Measurements from ENCODE around the gene RPTOR.

The RPTOR gene

DNA sequence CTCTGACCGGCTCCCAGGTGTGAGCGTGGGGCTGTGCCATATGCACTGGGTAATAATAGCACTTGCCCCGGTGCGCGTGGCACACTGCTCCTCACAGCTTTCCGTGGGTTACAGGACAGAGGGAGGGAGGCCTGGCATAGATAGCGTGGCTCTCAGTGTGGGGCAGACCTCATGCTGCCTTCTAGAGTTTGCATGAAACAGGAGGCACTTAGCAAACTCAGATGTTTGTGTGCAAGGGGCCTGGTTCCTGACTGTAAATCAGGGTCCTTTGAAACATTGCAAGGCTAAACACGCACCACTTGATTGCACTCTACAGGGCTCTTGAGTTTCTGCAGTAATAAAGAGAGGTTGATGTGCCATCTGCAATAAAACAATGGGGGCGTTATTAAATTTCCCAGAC is 101.7 kb downstream of the RPTOR start:
- DNase-seq: no peak

DNA sequence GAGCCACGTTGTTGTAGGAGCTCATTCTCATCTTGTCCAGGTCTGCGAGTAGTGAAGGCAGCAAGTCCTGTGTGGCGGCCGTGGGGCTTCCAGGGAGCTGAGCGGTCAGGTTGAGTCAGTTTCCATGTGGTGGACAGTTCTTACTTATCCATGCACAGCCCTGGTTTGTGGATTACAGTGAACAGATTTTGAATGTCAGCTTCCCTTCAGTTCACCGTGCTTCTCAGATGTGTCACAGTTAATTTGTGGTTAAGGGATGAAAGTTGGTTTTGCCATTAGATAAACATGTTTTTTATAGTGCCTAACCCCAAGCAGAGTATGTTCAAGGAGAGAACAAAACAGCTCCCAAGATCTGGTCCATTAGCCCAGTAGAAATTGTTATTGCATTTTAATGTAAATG is 103.1 kb downstream of the RPTOR start:
- no peak for DNase-seq

DNA sequence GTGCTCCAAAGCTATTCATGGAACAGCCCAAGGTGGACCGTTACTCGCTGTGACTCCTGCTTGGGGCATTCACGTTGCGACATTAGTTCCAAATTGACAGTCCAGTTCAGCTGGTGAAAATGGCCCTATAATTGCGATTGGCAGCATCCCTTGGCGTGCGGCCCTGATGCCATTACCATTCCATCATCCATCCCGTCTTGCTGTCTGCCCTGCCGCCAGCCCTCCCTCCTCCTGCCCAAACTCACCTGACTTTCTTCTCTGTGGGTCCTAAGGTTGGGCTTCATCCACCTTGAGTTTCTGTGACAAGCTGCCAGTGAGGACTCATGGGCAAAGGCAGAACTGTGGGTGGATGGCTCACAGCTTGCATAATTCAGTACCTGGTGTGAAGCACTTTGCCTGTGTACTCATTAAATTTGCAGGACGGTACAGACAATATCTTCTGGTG is 104.6 kb downstream of the RPTOR start:
- DNase-seq: no peak

DNA sequence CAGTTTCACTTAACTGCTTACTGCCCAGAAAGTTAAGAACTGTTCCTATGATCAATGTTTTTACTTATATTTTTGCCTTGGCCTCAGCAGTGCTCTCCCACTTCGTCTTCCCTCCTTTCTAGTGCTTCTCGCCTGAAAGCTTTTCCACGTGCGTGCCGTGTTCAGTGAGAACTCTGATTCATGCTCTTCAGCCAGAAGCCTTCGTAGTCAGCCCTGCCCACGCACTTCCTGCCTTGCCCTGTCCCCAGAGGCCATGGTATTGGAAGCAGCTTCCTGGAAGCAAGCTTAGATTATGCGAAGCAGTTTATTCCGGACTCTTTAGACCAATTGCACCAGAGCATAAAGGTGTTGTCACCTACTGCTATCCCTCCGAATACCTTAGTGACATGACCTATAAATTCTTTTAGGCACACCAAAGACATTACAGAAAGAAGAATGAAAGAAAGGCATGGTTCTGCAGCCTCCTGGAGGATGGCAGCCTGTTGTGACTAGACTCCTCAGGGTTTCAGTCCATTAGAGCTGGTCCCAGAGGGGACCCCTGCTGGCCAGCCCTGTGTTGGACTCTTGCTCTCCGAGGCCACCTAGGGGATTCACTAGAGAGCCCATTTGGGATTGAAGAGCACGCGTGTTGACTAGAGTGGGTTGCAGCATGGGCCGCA is 105.2 kb downstream of the RPTOR start:
- DNase-seq: no peak

DNA sequence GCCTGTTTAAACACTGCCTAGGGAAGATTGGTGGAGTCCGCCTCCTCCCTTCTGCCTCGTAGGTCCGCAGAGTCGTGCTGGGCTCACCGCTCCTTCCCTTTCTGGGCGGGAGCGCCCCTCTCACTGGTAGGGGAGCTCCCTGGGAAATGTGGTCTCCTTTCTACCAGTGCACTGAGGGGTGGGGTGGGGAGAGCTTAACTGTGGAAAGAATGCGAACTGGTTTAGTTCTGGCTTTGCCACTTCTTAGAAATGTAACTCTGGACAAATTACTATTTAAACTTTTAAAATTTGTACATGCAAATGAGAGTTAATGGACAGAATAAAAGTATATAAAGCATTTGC is 105.7 kb downstream of the RPTOR start:
- no peak for DNase-seq

DNA sequence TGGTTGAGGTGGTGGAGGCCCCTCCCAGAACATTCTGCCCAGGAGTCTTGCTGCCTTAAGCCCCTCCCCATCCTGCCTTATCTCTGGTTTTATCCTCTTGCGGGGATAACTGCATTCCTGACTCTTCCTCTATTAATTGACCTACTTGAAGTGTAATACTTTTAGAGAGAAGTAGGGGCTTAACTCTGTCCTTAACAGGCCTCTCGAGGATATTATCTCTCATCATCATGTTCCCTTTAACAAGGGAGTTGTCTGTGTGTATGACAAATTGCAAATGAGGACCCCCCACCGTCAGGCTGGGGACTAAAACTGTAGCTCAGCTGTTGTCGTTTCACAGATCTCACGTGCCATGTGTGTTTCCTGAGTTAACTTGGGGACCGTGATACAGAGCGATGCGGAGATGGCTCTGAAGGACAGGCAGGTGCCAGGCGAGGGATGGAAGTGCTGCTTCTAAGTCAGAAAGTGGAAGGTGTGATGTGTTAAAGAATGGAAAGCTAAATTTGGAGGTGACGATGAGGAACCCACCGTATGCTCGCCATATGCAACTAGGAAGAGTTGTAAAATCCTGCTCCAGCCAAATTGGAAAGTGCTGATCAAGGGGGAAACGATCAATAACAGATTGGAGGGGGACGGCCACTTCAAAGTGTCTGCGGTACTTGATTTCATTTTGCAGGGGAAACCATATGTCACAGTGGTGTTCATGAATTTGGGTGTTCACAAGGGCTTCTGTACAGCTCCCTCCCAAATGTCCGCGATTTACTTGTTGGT is 106.3 kb downstream of the RPTOR start:
- no peak for DNase-seq

DNA sequence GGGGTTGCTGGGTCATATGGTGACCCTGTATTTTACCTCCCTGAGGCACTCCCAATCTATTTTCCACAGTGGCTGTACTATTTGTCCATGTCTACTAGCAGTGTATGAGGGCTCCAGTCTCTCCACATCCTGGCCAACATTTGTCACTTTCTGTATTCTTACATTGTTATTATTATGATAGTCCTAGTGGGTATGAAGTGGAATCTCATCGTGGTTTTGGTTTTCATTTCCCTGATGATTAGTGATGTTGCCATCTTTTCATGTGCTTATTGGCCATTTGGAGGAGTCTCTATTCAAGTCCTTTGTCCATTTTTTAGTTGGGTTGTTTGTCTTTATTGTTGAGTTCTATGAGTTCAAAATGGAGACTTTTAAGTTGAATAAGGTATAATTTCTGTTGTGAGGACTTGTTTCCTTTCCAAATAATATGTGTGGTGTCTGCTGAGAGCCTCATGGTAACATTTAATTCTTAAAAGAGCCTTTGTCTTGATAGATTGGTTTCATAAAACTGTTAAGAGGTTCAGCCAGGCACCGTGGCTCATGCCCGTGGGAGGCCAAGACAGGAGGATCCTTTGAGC is 108.2 kb downstream of the RPTOR start:
- DNase-seq: no peak

DNA sequence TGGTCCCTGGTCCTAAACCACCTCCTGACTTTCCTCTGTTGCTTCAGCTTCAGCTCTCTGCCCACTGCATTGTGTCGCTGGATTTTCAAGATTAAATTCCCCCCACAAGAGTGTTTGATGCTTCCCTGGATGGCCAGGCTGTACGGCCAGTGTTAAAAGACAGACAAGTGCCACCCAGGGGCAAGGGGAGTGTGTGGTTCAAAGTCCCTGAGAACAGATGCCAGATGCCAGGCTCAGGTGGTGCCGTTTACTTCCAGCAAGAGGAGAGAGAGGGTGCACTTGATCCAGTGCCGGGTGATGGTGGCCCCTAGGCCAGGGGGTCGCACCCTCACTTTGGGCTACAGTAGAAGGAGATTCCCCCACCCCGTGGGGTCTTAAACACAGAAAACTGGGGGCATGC is 109.2 kb downstream of the RPTOR start:
- no peak for DNase-seq

DNA sequence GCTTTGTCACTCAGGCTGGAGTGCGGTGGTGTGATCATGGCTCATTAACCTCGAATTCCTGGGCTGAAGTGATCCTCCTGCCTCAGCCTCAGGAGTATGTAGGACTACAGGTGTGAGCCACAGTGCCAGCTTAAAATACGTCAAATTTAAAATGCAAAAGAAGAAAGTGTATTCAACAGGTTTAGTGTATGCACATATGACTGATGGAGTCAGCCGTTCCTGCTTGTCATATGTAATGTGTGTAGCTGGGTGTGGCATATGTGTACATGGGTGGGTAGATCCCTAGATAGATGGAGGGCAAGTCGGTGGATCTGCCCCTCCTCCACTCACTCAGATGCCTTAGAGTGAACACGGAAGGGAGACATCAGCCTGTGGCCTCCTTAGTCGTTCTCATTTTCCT is 111.0 kb downstream of the RPTOR start:
- DNase-seq: no peak

DNA sequence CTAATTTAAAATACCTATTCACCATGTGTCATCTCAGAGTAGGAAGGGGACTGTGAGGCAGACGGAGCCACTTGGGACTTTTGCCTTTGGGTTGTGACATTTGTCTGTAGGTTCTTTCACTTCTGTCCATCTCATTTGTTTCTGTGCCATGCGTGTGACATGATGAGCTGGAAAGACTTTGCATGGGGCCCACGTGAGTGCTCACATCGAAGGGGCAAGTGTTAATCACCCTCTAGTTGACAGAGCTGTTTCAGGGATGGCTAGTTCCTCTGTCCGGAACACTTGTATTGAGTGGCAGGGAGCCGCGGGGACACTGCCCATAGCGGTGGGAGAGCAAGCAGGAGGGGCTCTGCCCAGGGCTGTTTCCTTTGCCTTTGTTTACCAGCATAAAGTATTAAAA is 112.0 kb downstream of the RPTOR start:
- DNase-seq: no peak

DNA sequence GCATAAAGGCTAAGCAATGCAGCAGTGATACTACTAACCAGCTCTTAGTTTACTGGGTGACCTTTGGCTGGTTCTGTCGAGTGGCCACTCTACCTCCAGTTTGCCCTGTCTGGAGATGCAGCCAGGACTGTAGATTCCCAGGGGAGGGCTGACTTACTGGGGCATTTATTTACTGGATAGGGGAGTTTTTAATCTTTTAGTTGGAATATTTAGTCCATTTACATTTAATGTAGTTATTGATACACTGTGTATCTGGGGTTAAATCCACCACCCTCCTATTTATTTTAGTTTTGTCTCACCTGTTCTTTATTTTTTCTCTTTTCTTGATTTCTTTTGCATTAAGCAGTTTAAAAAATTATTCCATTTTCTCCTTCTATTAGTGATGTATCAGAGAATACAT is 112.9 kb downstream of the RPTOR start:
- DNase-seq: no peak

DNA sequence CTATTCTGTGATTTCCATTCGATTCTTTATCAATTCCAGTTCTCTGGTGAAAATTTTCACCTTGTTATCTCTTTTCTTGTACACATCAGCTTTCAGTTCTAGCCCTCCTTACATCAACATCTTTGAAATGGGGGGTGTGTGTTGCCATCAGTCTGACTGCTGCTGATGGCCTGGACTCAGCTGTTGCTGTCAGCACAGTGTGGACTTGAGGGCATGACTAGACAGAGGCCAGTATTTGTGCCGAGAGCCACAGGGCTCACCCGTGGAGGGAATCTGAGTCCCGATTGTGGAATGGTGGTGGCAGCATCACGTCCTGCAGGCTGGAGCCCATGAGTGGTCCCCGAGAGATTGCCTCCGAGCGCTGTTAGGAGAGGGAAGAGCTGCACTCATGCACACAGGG is 114.2 kb downstream of the RPTOR start:
- no peak for DNase-seq

DNA sequence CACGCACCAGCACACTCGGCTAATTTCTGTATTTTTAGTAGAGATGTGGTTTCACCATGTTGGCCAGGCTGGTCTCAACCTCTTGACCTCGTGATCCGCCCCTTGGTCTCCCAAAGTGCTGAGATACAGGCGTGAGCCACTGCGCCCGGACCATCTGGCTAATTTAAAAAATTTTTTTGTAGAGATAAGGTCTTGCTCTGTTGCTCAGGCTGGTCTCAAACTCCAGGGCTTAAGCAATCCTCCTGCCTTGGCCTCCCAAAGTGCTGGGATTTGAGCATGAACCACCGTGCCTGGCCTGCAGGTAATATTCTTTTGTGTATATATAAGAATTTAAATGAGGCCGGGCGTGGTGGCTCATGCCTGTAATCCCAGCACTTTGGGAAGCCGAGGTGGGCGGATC is 115.0 kb downstream of the RPTOR start:
- no peak for DNase-seq

DNA sequence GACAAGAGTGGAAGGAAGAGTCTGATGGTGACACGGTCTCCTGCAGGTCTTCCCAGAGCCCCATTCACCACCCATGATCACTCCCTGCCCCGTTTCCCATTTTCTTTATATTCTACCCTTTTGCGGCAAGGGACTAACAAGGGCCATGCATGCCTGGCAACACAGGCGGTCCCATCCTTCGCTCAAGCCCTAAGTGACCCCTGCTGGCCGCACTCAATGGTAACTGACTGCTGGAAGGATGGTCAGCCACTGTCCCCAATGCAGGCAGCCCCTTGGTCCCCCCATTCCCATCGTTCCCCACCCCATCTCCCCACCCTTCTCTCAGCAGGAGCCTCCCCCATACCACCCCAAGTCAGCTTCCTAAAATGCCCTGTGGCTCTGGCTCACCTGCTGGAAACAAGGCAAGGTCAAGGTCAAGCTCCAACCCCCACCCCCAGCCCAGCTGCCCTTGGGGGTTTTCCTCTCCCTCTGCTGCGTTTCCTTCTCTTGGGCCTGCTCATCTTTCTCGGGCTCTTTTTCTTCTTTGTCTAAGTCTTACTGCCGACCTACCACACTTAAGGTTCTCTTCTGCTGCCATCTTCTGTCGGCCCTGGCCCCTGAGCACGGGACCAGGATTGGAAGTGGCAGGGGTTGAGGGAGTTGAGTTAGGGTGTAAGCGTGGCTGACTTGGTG is 116.0 kb downstream of the RPTOR start:
- DNase-seq: no peak

DNA sequence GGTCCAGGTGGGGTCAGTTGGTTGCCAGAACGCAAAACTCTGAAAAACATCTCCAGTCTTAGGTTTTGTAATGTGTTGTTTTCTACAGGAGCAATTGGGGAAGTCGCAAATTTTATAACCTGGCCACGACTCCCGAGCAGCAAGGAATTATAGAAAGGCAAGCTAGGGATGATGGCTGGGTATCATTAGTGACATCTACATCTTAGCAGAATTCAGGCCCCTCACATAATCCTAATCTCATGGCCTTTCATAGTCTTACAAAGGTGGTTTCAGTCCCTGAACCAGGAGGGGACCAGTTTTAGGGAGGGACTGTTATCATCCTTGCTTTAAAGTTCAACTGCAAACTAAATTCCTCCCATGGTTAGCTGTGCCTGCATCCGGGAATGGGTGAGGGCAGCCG is 117.9 kb downstream of the RPTOR start:
- DNase-seq: no peak

DNA sequence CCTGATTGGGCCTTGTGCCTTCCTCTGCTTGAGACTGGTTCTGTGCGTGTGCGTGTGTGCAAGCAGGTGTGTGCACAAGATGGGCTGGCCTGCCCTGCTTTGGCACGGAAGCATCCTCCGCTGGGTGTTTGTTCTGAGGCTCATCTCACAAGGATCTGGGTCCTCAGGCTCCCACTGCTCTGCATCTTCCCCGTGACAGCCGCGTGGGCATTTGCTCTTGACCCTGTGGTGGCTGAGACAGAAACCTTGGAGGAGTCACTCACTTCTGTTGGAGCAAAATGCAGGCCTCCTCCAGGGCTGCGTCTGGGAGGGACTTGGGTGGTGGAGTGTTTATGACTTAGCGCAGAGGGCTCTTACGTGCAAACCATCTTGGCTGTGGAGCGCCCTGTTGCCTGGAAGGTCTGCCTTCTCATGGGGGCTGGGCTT is 119.2 kb downstream of the RPTOR start:
- no peak for DNase-seq

DNA sequence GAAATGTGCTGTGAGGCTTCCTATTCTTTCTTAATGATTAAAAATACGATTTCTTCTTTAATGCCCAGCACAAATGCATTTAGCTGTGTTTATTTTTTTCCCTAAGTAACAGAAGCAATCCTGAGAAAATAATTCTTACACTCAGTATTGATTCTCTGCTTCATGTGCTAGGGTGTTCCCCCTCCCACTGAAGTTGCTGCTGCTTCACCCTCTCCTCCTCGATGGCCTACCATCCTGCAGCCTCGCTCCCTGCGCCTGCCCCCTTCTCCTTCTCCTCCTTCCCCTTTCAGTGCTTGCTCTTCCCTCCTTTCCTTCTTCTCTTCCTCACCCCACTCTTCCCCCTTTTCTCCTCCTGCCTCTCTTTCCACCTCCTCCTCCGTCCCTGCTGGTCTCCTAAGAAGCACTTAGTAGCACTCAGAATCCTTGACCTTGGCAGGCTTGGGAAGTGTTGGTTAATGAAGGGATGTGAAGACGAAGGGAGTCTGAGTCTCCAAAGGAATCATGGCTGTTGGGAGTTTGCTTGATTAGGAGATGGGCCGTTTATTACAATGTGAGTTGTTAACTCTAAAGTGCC is 119.7 kb downstream of the RPTOR start:
- DNase-seq: no peak

DNA sequence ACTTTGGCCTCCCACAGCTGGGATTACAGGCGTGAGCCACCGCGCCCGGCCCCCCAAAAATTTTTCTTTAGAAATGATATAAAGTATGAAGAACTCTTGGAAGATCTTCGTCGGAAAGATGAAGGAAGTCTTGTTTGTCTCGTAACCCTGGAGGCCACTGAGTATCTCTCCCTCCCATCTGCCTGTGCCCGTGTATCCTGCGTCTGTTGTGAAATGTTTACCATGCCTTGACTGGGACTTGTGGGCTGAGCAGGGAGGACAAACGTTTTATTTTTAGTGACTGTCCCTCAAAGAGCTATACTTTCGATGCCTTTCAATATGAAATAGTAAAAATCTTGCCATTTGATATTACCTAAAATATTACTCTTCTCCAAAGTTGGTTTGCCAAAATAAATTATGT is 121.2 kb downstream of the RPTOR start:
- no peak for DNase-seq

DNA sequence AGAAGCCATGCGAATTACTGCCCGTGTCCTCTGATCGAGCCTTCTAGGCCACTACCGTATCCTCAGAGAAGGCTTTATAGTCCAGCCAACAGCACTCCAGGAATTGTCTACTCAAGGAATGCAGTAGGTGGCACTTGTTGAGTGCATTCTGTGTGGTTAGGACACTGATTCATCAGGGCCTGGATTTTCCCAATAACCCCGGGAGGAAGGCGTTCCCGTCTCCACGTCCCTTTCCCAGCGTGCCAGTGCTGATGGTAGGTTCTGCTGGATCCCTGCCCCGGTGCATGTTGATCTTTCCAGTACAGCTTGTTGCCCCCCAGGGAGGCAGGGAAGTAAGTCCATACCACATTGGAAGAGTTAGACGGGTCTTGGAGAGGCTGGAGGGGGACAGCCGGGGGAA is 122.2 kb downstream of the RPTOR start:
- no peak for DNase-seq

DNA sequence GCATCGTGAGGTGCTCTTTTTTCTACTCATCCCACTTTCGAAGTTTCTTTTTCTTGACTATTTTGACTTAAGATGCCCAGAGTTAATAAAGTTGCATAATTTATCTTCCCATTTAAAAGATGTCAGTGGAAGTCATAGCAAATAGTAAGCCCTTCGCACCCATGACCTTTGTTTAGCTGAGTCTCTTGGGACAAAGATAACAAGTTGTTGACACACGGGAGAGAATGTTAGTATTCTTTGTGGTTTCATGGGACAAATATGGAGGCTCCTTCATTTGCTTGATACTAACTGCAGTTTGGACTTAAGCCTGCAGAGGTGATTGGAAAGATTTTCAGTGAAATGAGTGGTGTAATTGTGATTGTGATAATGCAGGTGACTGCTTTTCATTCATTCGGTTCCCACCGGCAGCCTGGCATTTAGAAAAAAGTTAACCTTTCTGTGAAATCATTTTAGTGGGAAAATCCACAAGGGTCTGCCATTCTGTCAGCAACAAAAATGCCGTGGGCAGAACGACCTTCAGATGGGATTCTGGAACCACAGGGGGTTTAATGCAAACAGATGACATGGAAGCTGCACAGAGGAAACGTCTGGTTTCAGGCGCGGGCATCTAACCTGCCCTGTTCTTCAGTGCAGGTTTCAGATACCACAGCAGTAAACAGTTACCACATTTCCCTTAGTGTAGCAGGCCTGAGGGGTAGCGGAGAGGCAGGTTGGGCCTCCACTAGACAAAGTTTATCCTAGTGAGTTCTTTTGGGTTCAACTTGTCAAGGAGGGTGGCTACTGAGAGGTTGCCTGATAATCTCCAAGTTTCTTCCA is 123.0 kb downstream of the RPTOR start:
- DNase-seq: no peak

DNA sequence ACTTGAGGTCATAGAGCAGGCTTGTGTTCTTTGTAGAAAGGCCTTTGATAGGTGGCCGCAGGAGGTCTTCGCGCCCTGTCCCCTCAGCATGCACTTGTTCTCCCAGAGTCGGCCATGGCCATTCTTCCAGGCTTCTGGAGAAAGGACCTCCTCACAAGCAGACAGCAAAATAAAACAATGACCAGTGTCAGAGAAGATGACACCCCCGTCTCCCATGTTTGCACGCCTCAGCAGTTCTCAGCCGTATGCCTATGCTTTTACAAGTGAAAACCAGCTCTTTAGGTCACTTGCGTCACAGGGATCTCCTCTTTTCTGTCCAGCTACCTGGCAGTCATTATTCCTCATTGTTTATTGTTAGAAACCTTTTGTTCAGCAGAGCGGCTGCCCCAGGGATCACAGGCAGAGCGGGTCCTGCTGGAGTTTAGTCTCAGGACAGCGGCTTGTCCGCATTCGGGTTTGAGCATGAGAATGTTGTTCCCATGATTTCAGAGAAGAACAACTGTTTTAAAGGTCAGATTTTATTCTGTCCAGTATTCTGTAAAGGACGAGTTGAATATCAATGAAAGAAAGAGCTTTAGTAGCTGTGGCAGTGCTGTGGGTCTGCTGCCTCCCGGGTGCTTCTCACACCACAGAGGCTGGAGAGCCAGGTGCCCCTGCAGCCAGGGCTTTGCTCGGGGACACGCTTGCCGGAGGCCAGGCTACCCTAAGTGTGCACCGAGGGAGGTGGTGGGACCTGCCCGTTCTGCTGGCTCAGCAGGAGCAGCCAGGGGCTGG is 123.9 kb downstream of the RPTOR start:
- DNase-seq: no peak

All from NCI-H1694 treated with DMSO at 0.1 percent for 48 hours (cell line).